ENCODE results near the gene PHF2.

The PHF2 gene

GRCh38 chr9:93572221-93572620, 4.2 kb upstream of the PHF2 start:
- ChIA-PET CTCF (no interaction called here), POLR2A (no interaction called here)
- no peak for DNase-seq (ENCODE audit: extremely low spot score)
- TF ChIP-seq FOXK2 (IDR thresholded peaks at IDR 0.05) (no peak), CTBP1 (IDR thresholded peaks at IDR 0.05; ENCODE audit: borderline replicate concordance) (no peak), ARNT (IDR thresholded peaks at IDR 0.05) (no peak), TARDBP (IDR thresholded peaks at IDR 0.05) (no peak), LEF1 (IDR thresholded peaks at IDR 0.05; ENCODE audit: borderline replicate concordance) (no peak), NFRKB (IDR thresholded peaks at IDR 0.05) (no peak), HDGF (IDR thresholded peaks at IDR 0.05; ENCODE audit: borderline replicate concordance) (no peak), L3MBTL2 (conservative IDR thresholded peaks at IDR 0.05) (no peak), PKNOX1 (IDR thresholded peaks at IDR 0.05) (no peak), FOXA1 (IDR thresholded peaks at IDR 0.05) (no peak), BHLHE40 (IDR thresholded peaks at IDR 0.05; ENCODE audit: borderline replicate concordance) (no peak), FOXM1 (IDR thresholded peaks at IDR 0.05; ENCODE audit: borderline replicate concordance) (no peak), SUZ12 (IDR thresholded peaks at IDR 0.05) (no peak), ZNF384 (IDR thresholded peaks at IDR 0.05) (no peak), ELF4 (IDR thresholded peaks at IDR 0.05) (no peak), SP1 (IDR thresholded peaks at IDR 0.05) (no peak)

GRCh38 chr9:93572636-93573515, 3.5 kb upstream of the PHF2 start:
- TF ChIP-seq NFRKB (IDR thresholded peaks at IDR 0.05), result no peak
- TF ChIP-seq FOXM1 (IDR thresholded peaks at IDR 0.05; ENCODE audit: borderline replicate concordance), result no peak
- TF ChIP-seq TARDBP (IDR thresholded peaks at IDR 0.05), result no peak
- TF ChIP-seq ARNT (IDR thresholded peaks at IDR 0.05), result no peak
- TF ChIP-seq L3MBTL2 (conservative IDR thresholded peaks at IDR 0.05), result no peak
- no peak for TF ChIP-seq SP1 (IDR thresholded peaks at IDR 0.05)
- no peak for TF ChIP-seq ELF4 (IDR thresholded peaks at IDR 0.05)
- no peak for TF ChIP-seq ZNF384 (IDR thresholded peaks at IDR 0.05)
- no peak for TF ChIP-seq HDGF (IDR thresholded peaks at IDR 0.05; ENCODE audit: borderline replicate concordance)
- no peak for TF ChIP-seq BHLHE40 (IDR thresholded peaks at IDR 0.05; ENCODE audit: borderline replicate concordance)
- no peak for TF ChIP-seq SUZ12 (IDR thresholded peaks at IDR 0.05)
- TF ChIP-seq FOXK2 (IDR thresholded peaks at IDR 0.05), result no peak
- no peak for TF ChIP-seq FOXA1 (IDR thresholded peaks at IDR 0.05)
- TF ChIP-seq PKNOX1 (IDR thresholded peaks at IDR 0.05), result no peak
- TF ChIP-seq CTBP1 (IDR thresholded peaks at IDR 0.05; ENCODE audit: borderline replicate concordance), result no peak
- TF ChIP-seq LEF1 (IDR thresholded peaks at IDR 0.05; ENCODE audit: borderline replicate concordance), result no peak
- POLR2A ChIA-PET, result no interaction called here
- CTCF ChIA-PET, result no interaction called here
- DNase-seq (ENCODE audit: extremely low spot score), result no peak

GRCh38 chr9:93573516-93573828, 2.9 kb upstream of the PHF2 start:
- no peak for TF ChIP-seq SP1 (IDR thresholded peaks at IDR 0.05)
- TF ChIP-seq SUZ12 (IDR thresholded peaks at IDR 0.05), result no peak
- no peak for TF ChIP-seq L3MBTL2 (conservative IDR thresholded peaks at IDR 0.05)
- TF ChIP-seq BHLHE40 (IDR thresholded peaks at IDR 0.05; ENCODE audit: borderline replicate concordance), result no peak
- no peak for TF ChIP-seq ARNT (IDR thresholded peaks at IDR 0.05)
- no peak for TF ChIP-seq FOXM1 (IDR thresholded peaks at IDR 0.05; ENCODE audit: borderline replicate concordance)
- no peak for TF ChIP-seq ZNF384 (IDR thresholded peaks at IDR 0.05)
- TF ChIP-seq ELF4 (IDR thresholded peaks at IDR 0.05), result no peak
- no peak for TF ChIP-seq HDGF (IDR thresholded peaks at IDR 0.05; ENCODE audit: borderline replicate concordance)
- DNase-seq (ENCODE audit: extremely low spot score), result no peak
- ChIA-PET POLR2A (no interaction called here), CTCF (no interaction called here)

GRCh38 chr9:93574091-93574899, 2.1 kb upstream of the PHF2 start:
- DNase-seq (ENCODE audit: extremely low spot score), result no peak
- TF ChIP-seq CTBP1 (IDR thresholded peaks at IDR 0.05; ENCODE audit: borderline replicate concordance) (no peak), TARDBP (IDR thresholded peaks at IDR 0.05) (no peak), ELF4 (IDR thresholded peaks at IDR 0.05) (no peak), FOXM1 (IDR thresholded peaks at IDR 0.05; ENCODE audit: borderline replicate concordance) (no peak), BHLHE40 (IDR thresholded peaks at IDR 0.05; ENCODE audit: borderline replicate concordance) (no peak), FOXK2 (IDR thresholded peaks at IDR 0.05) (no peak), ARNT (IDR thresholded peaks at IDR 0.05) (no peak), FOXA1 (IDR thresholded peaks at IDR 0.05) (no peak), HDGF (IDR thresholded peaks at IDR 0.05; ENCODE audit: borderline replicate concordance) (no peak), SUZ12 (IDR thresholded peaks at IDR 0.05) (no peak), SP1 (IDR thresholded peaks at IDR 0.05) (no peak), PKNOX1 (IDR thresholded peaks at IDR 0.05) (no peak), LEF1 (IDR thresholded peaks at IDR 0.05; ENCODE audit: borderline replicate concordance) (no peak), NFRKB (IDR thresholded peaks at IDR 0.05) (no peak)
- ChIA-PET POLR2A (interaction anchor here (2.1 kb wide), 1 partner anchor 8 kb away, joined by 16 read pairs; no protein-coding TSS in a partner anchor), CTCF (no interaction called here)

Measured in HEK293T (cell line).